ENCODE results near the gene HYCC1. TPM values are rescaled to one million over a fixed set of nuclear protein-coding genes. Genes with fewer than 3 reads are reported as not detected.
"Not testable (repeated sequence)": the region's sequence is repeated elsewhere in the genome, so short reads cannot be mapped to it uniquely, and the experiment has no call there.

Gene HYCC1
- 44.2 TPM for total RNA-seq

GRCh38 chr7:23013715-23014649 is at the start of gene HYCC1:
Gene HYCC1 (minus strand): TSS chr7:23014130. CDS start chr7:22991111, 23,019 bp downstream.
- ATAC-seq: peak; percentile 100

GRCh38 chr7:23062452-23062851 is 48.5 kb upstream of the HYCC1 start:
- ATAC-seq: peak; percentile 97

DNA sequence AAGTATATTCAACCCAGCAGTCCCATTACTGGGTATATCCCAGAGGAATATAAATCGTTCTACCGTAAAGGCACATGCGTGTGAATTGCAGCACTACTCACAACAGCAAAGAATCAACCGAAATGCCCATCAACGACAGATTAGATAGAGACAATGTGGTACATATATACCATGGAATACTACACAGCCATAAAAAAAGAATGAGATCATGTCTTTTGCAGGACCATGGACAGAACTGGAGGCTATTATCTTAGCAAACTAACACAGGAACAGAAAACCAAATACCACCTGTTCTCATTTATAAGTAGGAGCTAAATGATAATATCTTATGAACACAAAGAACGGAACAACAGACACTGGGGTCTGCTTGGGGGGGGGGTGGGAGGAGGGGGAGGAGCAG is 47.4 kb upstream of the HYCC1 start:
- ATAC-seq: no peak

DNA sequence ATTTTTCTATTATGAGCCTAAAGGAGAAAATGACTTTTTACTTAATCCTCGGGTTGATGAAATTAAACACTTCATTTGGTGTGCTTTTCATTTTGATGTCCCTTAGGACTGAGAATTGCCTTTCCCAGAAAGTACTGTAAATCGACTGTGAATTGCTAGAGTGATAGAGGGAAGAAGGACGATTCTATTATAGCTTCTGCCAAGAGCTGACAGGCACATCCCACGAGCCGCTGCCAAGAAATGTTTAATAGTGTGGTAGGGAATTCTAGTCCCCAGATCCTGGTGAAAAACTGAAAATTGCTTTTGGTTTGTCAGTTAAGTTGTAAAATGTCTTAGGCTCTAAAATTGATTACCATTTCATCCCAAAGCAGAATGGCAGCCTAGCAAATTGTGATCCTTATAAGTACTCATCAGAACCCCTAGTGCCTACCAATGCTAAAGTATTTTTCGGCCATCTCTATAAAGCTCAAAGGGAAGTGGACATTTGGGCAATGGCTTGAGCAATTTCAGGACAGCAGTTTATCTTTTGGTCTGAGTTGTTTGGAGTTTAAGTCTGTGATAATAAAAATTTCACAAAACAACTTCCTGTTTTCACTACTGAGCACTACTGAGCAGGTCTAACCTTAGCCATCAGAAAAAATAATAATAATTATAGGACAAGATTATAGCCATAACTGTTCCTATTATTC is 44.6 kb upstream of the HYCC1 start:
- no peak for ATAC-seq

- ATAC-seq: peak; percentile 76
Measured at GRCh38 chr7:23055582-23056178, 41.8 kb upstream of the HYCC1 start.

GRCh38 chr7:23051124-23051485 is 37.2 kb upstream of the HYCC1 start:
- not testable (repeated sequence) for ATAC-seq

- ATAC-seq: not testable (repeated sequence)
Measured at GRCh38 chr7:23046336-23046735, 32.4 kb upstream of the HYCC1 start.

GRCh38 chr7:23045086-23045485 is 31.2 kb upstream of the HYCC1 start:
- not testable (repeated sequence) for ATAC-seq

- no peak for ATAC-seq
Measured at GRCh38 chr7:23044581-23044980, 30.7 kb upstream of the HYCC1 start.

- ATAC-seq: no peak
Measured at GRCh38 chr7:23043441-23043840, 29.5 kb upstream of the HYCC1 start.

DNA sequence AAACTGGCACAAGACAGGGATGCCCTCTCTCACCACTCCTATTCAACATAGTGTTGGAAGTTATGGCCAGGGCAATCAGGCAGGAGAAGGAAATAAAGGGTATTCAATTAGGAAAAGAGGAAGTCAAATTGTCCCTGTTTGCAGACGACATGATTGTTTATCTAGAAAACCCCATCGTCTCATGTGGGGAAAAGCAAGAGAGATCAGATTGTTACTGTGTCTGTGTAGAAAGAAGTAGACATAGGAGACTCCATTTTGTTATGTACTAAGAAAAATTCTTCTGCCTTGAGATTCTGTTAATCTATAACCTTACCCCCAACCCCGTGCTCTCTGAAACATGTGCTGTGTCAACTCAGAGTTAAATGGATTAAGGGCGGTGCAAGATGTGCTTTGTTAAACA is 25.7 kb upstream of the HYCC1 start:
- not testable (repeated sequence) for ATAC-seq

DNA sequence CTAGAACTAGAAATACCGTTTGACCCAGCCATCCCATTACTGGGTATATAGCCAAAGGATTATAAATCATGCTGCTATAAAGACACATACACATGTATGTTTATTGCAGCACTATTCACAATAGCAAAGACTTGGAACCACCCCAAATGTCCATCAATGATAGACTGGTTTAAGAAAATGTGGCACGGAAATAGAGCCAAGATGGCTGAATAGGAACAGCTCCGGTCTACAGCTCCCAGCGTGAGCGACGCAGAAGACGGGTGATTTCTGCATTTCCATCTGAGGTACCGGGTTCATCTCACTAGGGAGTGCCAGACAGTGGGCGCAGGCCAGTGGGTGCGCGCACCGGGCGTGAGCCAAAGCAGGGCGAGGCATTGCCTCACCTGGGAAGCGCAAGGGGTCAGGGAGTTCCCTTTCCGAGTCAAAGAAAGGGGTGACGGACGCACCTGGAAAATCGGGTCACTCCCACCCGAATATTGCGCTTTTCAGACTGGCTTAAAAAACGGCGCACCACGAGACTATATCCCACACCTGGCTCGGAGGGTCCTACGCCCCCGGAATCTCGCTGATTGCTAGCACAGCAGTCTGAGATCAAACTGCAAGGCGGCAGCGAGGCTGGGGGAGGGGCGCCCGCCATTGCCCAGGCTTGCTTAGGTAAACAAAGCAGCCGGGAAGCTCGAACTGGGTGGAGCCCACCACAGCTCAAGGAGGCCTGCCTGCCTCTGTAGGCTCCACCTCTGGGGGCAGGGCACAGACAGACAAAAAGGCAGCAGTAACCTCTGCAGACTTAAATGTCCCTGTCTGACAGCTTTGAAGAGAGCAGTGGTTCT is 21.8 kb upstream of the HYCC1 start:
- ATAC-seq: not testable (repeated sequence)

DNA sequence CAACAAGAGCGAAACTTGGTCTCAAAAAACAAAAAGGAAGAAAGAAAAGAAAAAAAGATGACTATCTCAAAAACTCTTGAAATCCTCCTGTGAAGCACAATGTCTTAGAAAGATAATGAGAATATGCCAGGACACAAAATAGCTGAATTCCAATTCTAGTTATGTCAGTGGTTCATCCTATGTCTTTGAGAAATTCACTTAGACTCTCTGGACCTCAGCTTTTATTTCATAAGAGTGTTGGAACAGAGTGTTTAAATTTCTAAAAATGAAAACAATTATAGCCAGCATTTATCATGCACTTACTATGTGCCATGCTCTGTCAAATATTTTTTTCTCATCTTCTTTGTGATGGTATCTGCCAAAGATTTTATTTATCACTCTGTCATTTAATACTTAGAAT is 13.3 kb upstream of the HYCC1 start:
- ATAC-seq: no peak

DNA sequence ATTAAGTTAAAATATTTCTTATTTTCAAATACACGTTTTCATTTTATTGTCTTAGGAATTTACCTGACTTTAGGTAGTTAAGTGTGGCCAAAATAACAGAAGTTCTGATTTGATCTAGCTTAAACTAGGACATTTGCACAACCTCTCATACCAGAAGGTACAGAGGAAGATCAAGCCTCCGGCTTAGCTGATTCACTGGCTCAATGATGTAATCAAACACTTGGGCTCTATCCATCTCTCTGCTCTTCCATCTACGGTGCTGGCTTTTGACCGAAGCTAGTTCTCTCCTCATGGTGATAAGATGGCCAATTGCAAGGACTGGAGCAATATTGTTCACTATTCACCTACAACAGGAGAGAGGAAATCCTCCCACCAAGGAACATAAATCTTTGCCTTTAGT is 12.2 kb upstream of the HYCC1 start:
- ATAC-seq: peak; percentile 58

GRCh38 chr7:23024454-23024853 is 10.5 kb upstream of the HYCC1 start:
- ATAC-seq: no peak

DNA sequence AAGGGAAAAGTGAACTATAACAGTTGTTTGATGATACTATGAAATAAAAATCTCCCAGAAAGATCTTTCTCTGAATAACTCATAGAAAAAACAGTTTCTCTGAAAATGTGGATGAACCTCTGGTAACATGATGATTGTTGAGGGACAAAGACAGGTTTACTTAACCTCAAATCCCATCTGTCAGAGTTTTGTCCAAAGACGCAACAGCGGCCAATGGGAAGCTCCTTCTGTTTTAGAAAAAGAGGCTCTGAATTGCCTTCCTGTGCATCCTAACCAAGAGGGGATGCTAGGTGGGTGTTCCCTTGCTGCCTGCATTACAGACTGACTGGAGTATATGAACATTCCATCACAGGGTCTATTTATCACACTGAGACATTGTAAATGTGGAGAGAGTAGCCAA is 8.9 kb upstream of the HYCC1 start:
- no peak for ATAC-seq

- ATAC-seq: peak; percentile 63
Measured at GRCh38 chr7:23022258-23022769, 8.4 kb upstream of the HYCC1 start.

- ATAC-seq: no peak
Measured at GRCh38 chr7:23021596-23021995, 7.7 kb upstream of the HYCC1 start.

DNA sequence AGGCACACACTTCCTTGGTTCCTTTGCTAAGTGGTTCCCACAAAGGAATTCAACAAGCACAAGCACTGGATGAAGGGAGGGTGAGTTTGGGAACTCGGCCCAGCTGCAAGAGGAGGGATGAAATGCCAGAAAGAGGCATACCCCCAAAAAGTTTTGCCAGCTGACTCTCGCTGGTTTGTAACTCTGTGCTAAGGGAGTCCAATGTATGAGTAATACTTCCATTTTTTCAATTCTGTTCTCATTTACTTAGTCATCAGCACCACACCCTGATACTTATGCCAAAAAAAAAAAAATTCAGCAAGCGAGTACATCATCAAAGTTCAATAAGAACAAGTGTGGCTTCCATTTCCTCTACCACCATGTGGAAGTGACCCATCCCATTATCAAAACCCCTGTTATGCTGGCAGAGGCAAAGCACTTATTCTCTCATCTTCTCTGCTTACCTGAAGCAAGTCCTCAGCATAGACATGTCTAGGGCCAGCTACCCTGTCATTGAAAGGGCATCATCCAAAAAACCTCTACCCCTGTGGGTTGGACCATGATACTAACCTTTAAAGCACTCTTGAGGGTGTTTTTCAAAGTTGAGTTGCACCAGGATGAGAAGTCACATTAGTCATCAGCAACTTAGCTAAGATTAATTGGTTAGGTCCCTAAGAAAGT is 6.9 kb upstream of the HYCC1 start:
- ATAC-seq: peak; percentile 84

- ATAC-seq: peak; percentile 28
Measured at GRCh38 chr7:23018750-23019149, 4.8 kb upstream of the HYCC1 start.

GRCh38 chr7:23017309-23017708 is 3.4 kb upstream of the HYCC1 start:
- ATAC-seq: no peak
